HG02759 (cell line): ENCODE measurements around the gene AGL.
A peak's percentile ranks its signal among the peaks of the same experiment; 100 is the strongest.
"Not testable (repeated sequence)": the region's sequence is repeated elsewhere in the genome, so short reads cannot be mapped to it uniquely, and the experiment has no call there.

ENCODE experiments used
- ATAC-seq: cut with Tn5 transposase; IDR thresholded peaks from one replicate; pipeline ENCODE4 v1.9.1; 2021; ENCODE audit warnings: mild to moderate bottlenecking, moderate library complexity; ENCODE audit not compliant: unreplicated experiment

AGL gene

GRCh38 chr1:99935534-99935933 is 85.4 kb downstream of the AGL start:
- ATAC-seq, result no peak

- no peak for ATAC-seq
Measured at GRCh38 chr1:99936071-99936470, 85.9 kb downstream of the AGL start.

- no peak for ATAC-seq
Measured at GRCh38 chr1:99942723-99943122, 92.6 kb downstream of the AGL start.

GRCh38 chr1:99943223-99943794 is 93.1 kb downstream of the AGL start:
- no peak for ATAC-seq

GRCh38 chr1:99944192-99944591 is 94.0 kb downstream of the AGL start:
- ATAC-seq, result no peak

GRCh38 chr1:99945174-99945573 is 95.0 kb downstream of the AGL start:
- no peak for ATAC-seq

- ATAC-seq, result no peak
Measured at GRCh38 chr1:99950486-99950885, 100.3 kb downstream of the AGL start.

- ATAC-seq, result no peak
Measured at GRCh38 chr1:99952522-99952921, 102.4 kb downstream of the AGL start.

GRCh38 chr1:99955375-99955774 is 105.2 kb downstream of the AGL start:
- no peak for ATAC-seq

GRCh38 chr1:99956755-99957154 is 106.6 kb downstream of the AGL start:
- ATAC-seq, result no peak

- no peak for ATAC-seq
Measured at GRCh38 chr1:99957818-99958217, 107.7 kb downstream of the AGL start.

GRCh38 chr1:99959189-99959705 is 109.1 kb downstream of the AGL start:
- not testable (repeated sequence) for ATAC-seq

GRCh38 chr1:99960260-99960659 is 110.1 kb downstream of the AGL start:
- ATAC-seq, result not testable (repeated sequence)

- no peak for ATAC-seq
Measured at GRCh38 chr1:99963041-99963795, 113.1 kb downstream of the AGL start.

- ATAC-seq, result no peak
Measured at GRCh38 chr1:99964806-99965205, 114.6 kb downstream of the AGL start.

- no peak for ATAC-seq
Measured at GRCh38 chr1:99965646-99966375, 115.7 kb downstream of the AGL start.

GRCh38 chr1:99968214-99968613 is 118.1 kb downstream of the AGL start:
- no peak for ATAC-seq

GRCh38 chr1:99969260-99969728 is 119.1 kb downstream of the AGL start:
- ATAC-seq, result no peak

- ATAC-seq, result peak; percentile 93
Measured at GRCh38 chr1:99969729-99970621, 119.8 kb downstream of the AGL start, which contains the start of gene SLC35A3. Gene SLC35A3 (plus strand): TSS chr1:99969996. CDS start chr1:99993555, 23,559 bp downstream.

- ATAC-seq, result no peak
Measured at GRCh38 chr1:99970713-99971255, 120.6 kb downstream of the AGL start.
